Stimulated activated naive B cell treated with anti-CD40 and anti-IgM and Interleukin-4, amounts not matched to agents 10 μg/mL and 1 μg/mL and 100 μg/mL, for 72 hours (primary cell): ENCODE results near the gene XRRA1.

Source experiments
- ATAC-seq, 2 donors: fragments of 150-1000 bp; cut with Tn5 transposase; replicated peaks; 2 replicates each; pipeline ENCODE4 v1.10.0; 2021; ENCODE audit warnings: moderate library complexity in 1 of 2
- DNase-seq: peaks from one replicate; pipeline ENCODE4 v3.0.0; 2021
- H3K27ac Mint-ChIP-seq: one replicate; pipeline ENCODE4 v1.8.0; 2022; ENCODE audit warnings: mild to moderate bottlenecking, mixed read lengths
- H3K27me3 Mint-ChIP-seq, 2 donors: one replicate each; pipeline ENCODE4 v1.8.0; 2022; ENCODE audit warnings: mixed read lengths in 2 of 2
- H3K36me3 Mint-ChIP-seq, 2 donors: one replicate each; pipeline ENCODE4 v1.8.0; 2022; ENCODE audit warnings: mixed read lengths in 2 of 2, mild to moderate bottlenecking in 1 of 2
- H3K4me1 Mint-ChIP-seq, 2 donors: one replicate each; pipeline ENCODE4 v1.8.0; 2022; ENCODE audit warnings: mixed read lengths in 2 of 2, mild to moderate bottlenecking in 1 of 2
- H3K4me3 Mint-ChIP-seq, 2 donors: one replicate each; pipeline ENCODE4 v1.8.0; 2022; ENCODE audit warnings: mild to moderate bottlenecking in 2 of 2, mixed read lengths in 2 of 2, moderate library complexity in 1 of 2
- H3K9me3 Mint-ChIP-seq, 2 donors: one replicate each; pipeline ENCODE4 v1.8.0; 2022; ENCODE audit warnings: mixed read lengths in 2 of 2, mild to moderate bottlenecking in 1 of 2

The XRRA1 gene

DNA sequence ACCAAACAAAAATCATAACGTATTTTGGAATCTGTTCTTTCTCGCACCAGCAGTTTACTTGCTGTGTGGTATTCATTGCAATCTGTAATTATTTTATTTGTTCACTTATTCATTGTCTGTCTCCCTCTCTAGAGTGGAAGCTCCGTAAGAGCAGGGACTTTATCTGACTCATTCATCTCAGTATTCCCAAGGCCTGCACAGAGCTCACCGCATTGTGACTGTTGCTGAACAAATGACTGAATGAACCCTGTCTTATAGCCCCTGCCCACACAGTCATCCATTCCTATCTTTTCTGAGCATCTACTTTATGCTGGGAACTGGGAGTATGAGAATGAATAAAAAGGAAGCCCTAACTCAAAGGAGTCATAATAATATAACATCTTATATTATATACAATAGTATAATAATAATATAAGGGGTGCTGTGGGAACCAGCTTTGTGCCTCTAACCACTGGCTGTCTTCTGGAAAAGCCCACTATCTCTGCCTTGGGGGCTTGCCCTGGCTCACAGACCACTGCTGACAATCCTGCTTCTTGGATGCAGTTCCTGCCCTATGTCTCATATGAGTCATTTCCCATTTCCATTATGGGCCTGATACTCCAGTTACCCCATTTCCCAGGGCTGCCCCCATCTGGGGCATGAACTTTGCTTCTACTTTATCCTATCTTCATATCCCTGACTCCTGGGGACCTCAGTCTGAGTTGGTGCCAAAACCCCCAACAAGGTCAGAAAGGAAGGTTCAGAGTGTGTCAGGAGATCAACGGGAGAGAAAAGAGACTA, 11.0 kb downstream of the XRRA1 start:
- no peak for ATAC-seq
- Mint-ChIP-seq H3K4me3 (no peak overlapping the region), H3K9me3 (no peaks in the 10 kb centered on the region), H3K36me3 (peaks cover 47 to 49% of the 10 kb centered on the region in 2 donors), H3K4me1 (peaks cover 3 to 10% of the 10 kb centered on the region in 2 donors), H3K27ac (no peak overlapping the region), H3K27me3 (no peaks in the 10 kb centered on the region)
- no peak for DNase-seq

DNA sequence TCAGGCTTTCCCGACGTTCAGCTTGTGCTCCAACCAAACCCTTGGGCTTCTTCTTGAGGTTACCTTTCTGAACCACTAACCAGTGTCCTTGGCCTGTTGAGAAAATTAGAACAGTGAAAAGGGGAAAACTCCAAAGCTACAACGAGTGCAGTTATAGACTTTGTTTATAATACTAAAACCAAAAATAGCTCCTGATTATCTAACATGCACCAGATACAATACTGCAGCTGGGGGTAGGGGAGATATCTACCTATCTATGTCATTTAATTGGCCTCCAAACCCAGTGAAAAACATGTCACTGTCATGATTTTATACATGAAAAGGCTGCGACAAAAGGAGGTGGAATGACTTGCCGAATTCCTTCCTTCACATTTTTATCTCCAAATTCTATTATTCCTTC, 11.9 kb downstream of the XRRA1 start:
- Mint-ChIP-seq H3K4me3 (no peak overlapping the region), H3K27me3 (no peaks in the 10 kb centered on the region)
- ATAC-seq, result no peak

DNA sequence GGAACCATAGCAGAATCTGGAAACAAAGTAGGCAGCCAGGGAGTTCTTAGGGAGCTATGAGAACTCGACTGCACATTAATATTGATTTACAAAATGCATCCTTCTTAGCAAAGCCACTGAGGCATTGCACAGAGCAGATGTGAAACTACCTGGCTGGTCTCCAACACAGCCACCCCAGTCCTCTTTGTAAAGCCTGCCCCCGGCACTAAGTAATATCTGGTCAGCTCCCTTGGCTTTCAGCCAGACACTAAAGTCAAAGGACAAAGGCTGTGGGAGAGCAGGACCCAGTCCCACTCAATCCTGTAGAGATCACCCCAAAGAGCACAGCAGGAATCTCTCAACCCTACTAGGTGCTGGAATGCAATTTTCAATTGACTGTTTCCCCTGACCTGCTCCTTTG, 12.8 kb downstream of the XRRA1 start:
- Mint-ChIP-seq H3K4me1 (no peaks in the 10 kb centered on the region), H3K9me3 (no peaks in the 10 kb centered on the region), H3K27me3 (no peaks in the 10 kb centered on the region), H3K4me3 (no peak overlapping the region), H3K27ac (no peak overlapping the region), H3K36me3 (peaks cover 37 to 41% of the 10 kb centered on the region in 2 donors)
- ATAC-seq (no peak), DNase-seq (no peak)

More for the DNA sequence above, 11.9 kb downstream of the XRRA1 start:
- peaks cover 0 to 3% of the 10 kb centered on the region in 2 donors for H3K4me1 Mint-ChIP-seq
- DNase-seq, result no peak
- no peak overlapping the region for H3K27ac Mint-ChIP-seq
- H3K9me3 Mint-ChIP-seq, result no peaks in the 10 kb centered on the region
- H3K36me3 Mint-ChIP-seq, result peaks cover 44 to 49% of the 10 kb centered on the region in 2 donors

DNA sequence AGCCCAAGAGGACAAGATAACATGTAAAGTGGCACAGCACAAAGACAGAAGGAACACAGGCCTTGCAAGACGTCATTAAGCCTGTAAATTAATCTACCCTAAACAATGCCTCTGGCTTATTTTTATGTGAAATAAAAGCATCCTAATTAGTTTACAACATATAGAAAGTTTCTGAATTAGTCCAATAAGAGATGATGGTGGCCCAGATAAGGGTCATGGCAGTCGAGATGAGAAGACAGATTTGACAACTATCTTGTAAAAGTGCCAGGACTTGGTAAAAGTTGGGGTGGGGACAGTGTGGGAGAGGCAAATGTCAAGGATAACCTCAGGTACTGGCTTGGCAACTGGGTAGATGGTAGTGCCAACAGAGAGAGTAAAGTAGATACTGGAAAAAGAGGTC, 13.6 kb downstream of the XRRA1 start:
- no peak overlapping the region for H3K4me3 Mint-ChIP-seq
- no peak for ATAC-seq
- no peak overlapping the region for H3K27ac Mint-ChIP-seq
- no peaks in the 10 kb centered on the region for H3K4me1 Mint-ChIP-seq
- no peaks in the 10 kb centered on the region for H3K9me3 Mint-ChIP-seq
- peaks cover 34 to 38% of the 10 kb centered on the region in 2 donors for H3K36me3 Mint-ChIP-seq
- no peaks in the 10 kb centered on the region for H3K27me3 Mint-ChIP-seq
- DNase-seq, result no peak

- H3K36me3 Mint-ChIP-seq, result peaks cover 29 to 31% of the 10 kb centered on the region in 2 donors
Measured at GRCh38 chr11:74933765-74934164, 15.1 kb downstream of the XRRA1 start.

GRCh38 chr11:74932797-74933196, 16.1 kb downstream of the XRRA1 start:
- ATAC-seq, result no peak
- no peaks in the 10 kb centered on the region for H3K9me3 Mint-ChIP-seq
- H3K27ac Mint-ChIP-seq, result no peak overlapping the region
- H3K36me3 Mint-ChIP-seq, result peaks cover 23 to 24% of the 10 kb centered on the region in 2 donors
- no peaks in the 10 kb centered on the region for H3K27me3 Mint-ChIP-seq
- H3K4me3 Mint-ChIP-seq, result no peak overlapping the region
- no peak for DNase-seq
- no peaks in the 10 kb centered on the region for H3K4me1 Mint-ChIP-seq

More at GRCh38 chr11:74933765-74934164, 15.1 kb downstream of the XRRA1 start:
- H3K4me3 Mint-ChIP-seq, result no peak overlapping the region
- H3K4me1 Mint-ChIP-seq, result no peaks in the 10 kb centered on the region
- no peaks in the 10 kb centered on the region for H3K27me3 Mint-ChIP-seq
- ATAC-seq, result no peak
- no peaks in the 10 kb centered on the region for H3K9me3 Mint-ChIP-seq
- H3K27ac Mint-ChIP-seq, result no peak overlapping the region
- no peak for DNase-seq

DNA sequence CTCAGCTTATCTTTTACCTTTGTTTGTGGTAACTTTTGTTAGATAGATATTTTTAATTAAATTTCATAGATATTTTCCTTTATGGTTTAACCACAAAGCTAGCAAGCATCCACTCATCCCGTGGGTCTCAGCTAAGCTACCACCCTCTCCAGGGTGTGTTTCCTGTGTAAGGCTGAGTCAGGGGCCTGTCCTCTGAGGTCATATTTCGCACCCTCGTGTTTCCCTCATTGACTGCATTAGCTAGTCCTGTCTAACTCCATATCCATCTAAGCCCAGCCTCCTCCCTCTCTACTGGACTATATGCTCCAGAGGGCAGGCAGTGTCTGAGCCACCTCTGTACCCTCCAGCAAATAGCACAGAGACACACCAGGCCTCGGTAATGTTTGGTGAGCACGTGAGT, 16.7 kb downstream of the XRRA1 start:
- Mint-ChIP-seq H3K27ac (no peak overlapping the region), H3K4me3 (no peak overlapping the region), H3K4me1 (no peaks in the 10 kb centered on the region), H3K9me3 (no peaks in the 10 kb centered on the region), H3K36me3 (peaks cover 23 to 24% of the 10 kb centered on the region in 2 donors), H3K27me3 (no peaks in the 10 kb centered on the region)
- ATAC-seq (no peak), DNase-seq (no peak)

DNA sequence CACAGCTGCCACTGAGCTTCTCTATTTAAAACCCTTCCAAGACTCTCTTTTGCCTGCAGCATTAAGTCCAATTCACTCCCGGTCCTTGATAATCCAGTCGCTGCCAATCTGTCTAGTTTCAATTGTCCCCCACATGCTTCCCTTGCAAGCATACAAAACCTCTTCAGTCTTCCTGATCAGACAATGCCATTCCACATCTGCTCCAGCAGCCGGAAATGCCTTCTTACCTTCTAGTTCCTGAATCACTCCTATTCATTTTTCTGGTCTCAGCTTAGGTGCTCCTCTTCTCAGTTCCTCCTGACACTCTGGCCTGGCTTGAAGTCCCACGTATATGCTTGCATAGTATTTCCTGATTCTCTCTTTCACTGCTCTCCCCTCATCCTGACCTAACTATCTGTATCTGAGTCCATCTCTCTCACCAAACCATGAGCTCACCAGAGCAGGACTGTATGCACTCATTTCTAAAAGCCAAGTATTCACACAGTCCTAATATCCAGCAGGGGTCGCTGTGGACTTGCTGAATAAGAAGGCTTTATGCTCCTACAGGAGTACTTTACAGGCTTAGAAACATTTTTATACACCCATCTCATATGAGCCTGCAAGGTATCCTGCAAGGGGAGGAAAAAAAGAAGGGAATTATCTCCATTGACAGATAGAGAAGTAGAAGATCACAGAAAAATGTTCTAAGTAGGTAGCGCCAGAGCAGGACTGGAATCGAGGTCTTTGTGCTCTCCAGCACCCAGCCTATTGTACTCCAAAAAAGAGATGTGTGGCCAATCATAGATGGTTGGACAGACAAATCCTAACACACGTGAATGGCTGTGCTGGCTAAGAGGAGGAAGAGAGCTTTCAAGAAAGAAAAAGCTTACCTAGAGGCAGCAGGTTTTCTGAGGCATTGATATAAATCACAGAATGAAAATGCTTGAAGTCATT, 19.2 kb downstream of the XRRA1 start:
- Mint-ChIP-seq H3K27ac (no peak overlapping the region), H3K4me3 (no peak overlapping the region), H3K4me1 (no peaks in the 10 kb centered on the region), H3K9me3 (no peaks in the 10 kb centered on the region), H3K27me3 (no peaks in the 10 kb centered on the region), H3K36me3 (peaks cover 10 to 21% of the 10 kb centered on the region in 2 donors)
- peak; percentile 96 to 97 for ATAC-seq
- DNase-seq, result peak; percentile 48

- H3K27ac Mint-ChIP-seq, result no peak overlapping the region
- no peaks in the 10 kb centered on the region for H3K9me3 Mint-ChIP-seq
- H3K36me3 Mint-ChIP-seq, result peaks cover 10 to 20% of the 10 kb centered on the region in 2 donors
- no peak for ATAC-seq
- no peaks in the 10 kb centered on the region for H3K4me1 Mint-ChIP-seq
- H3K27me3 Mint-ChIP-seq, result no peaks in the 10 kb centered on the region
- DNase-seq, result no peak
- H3K4me3 Mint-ChIP-seq, result no peak overlapping the region
Measured at GRCh38 chr11:74927496-74927895, 21.4 kb downstream of the XRRA1 start.

DNA sequence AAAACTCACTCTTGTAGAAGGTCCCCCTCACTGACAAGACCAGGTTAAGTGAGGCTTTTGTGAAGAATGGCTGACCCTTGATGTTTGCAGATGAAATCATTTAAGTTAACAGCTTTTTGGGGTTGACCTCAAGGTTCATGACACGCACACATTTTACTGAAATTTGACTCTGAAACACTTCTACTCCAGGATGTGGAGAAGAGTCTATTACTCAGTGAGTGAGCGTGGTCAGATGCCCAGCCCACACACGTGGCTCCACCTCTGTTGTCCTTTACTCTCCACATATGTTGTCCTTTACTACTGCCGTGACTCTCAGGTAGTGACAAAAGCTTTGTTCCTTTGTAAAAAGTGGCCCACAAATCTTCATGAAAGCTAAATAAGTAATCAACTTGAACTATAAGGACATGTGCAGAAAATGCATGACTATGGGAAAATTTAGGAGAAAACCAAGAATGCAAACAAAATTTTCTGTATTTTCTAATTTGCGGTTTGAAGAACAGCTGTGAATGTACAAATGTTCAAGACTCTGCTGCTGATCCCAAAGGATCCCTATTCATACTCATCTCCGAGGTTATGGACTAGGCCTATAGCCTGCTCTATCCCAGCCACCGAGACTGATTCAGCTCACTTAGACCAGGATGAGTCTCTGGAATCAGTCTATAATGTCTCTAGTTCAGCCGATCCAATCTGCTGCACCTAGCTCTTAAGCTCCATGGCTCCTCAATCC, 22.4 kb downstream of the XRRA1 start:
- H3K27ac Mint-ChIP-seq, result no peak overlapping the region
- H3K27me3 Mint-ChIP-seq, result no peaks in the 10 kb centered on the region
- DNase-seq (no peak), ATAC-seq (no peak)
- peaks cover 7 to 20% of the 10 kb centered on the region in 2 donors for H3K36me3 Mint-ChIP-seq
- no peak overlapping the region for H3K4me3 Mint-ChIP-seq
- H3K9me3 Mint-ChIP-seq, result no peaks in the 10 kb centered on the region
- H3K4me1 Mint-ChIP-seq, result no peaks in the 10 kb centered on the region

- Mint-ChIP-seq H3K4me1 (no peaks in the 10 kb centered on the region), H3K27me3 (no peaks in the 10 kb centered on the region), H3K4me3 (no peak overlapping the region), H3K36me3 (peaks cover 13 to 24% of the 10 kb centered on the region in 2 donors), H3K27ac (no peak overlapping the region), H3K9me3 (no peaks in the 10 kb centered on the region)
- no peak for ATAC-seq
- no peak for DNase-seq
Measured at GRCh38 chr11:74925281-74925680, 23.6 kb downstream of the XRRA1 start.

- Mint-ChIP-seq H3K27ac (no peak overlapping the region), H3K4me1 (no peaks in the 10 kb centered on the region), H3K27me3 (no peaks in the 10 kb centered on the region), H3K36me3 (peaks cover 31 to 39% of the 10 kb centered on the region in 2 donors), H3K9me3 (no peaks in the 10 kb centered on the region), H3K4me3 (no peak overlapping the region)
- ATAC-seq (no peak), DNase-seq (no peak)
Measured at GRCh38 chr11:74923125-74923524, 25.8 kb downstream of the XRRA1 start.

DNA sequence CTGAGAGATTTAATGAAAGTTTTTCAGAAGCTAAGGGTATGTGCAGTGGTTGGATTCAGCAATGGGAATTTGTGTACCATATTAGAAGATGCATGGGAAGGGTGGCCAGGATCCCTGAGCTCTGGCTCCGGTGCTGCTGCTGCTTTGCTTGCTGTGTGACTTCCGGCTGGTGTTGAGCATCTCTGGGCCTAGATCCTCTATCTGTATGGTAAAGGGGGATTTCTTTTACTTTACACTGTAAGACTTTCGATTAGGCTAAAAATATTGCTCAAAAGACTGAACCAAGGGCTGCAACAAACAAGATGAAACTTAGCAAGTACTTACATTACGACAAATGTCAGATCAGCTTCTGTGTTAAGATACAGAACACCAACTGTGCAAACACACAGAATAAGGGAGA, 39.1 kb downstream of the XRRA1 start:
- no peak for ATAC-seq
- peaks cover 20 to 31% of the 10 kb centered on the region in 2 donors for H3K4me1 Mint-ChIP-seq
- no peaks in the 10 kb centered on the region for H3K27me3 Mint-ChIP-seq
- H3K27ac Mint-ChIP-seq, result peak overlapping the region; percentile 81
- peaks cover 38 to 46% of the 10 kb centered on the region in 2 donors for H3K36me3 Mint-ChIP-seq
- no peaks in the 10 kb centered on the region for H3K9me3 Mint-ChIP-seq
- peak overlapping the region; percentile 36 to 63 for H3K4me3 Mint-ChIP-seq
- DNase-seq, result no peak

DNA sequence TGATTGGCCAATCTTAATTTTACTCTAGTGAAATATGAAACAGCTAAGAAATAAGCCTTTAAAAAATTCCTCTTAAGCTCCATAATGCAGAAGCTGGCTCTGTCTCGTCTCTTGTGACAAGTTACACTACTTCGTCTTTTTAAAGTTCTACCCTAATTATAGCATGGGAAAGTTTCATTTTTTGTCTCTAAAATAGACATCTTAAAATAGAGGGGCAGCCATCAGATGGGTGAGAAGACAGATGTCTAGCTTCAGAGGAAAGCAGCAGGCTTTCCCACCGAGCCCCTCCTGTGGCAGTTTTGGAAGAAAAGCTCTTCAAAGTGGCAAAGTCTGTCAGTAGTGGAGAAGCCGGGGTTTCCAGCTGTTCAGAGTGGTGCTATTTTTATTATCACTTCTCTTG, 39.5 kb downstream of the XRRA1 start:
- peak; percentile 70 to 74 for ATAC-seq
- H3K9me3 Mint-ChIP-seq, result no peaks in the 10 kb centered on the region
- H3K27ac Mint-ChIP-seq, result peak overlapping the region; percentile 81

More for the DNA sequence above, 39.5 kb downstream of the XRRA1 start:
- Mint-ChIP-seq H3K4me1 (peaks cover 20 to 31% of the 10 kb centered on the region in 2 donors), H3K36me3 (peaks cover 34 to 43% of the 10 kb centered on the region in 2 donors), H3K27me3 (no peaks in the 10 kb centered on the region), H3K4me3 (peak overlapping the region; percentile 36 to 63)
- no peak for DNase-seq
